Ovary (tissue), 3 donors: ENCODE measurements around the gene SPDEF.

Experiments
- CTCF ChIP-seq, 3 donors: fragments of 450-650 bp in 2 of 3; fragments of 200-600 bp in 1 of 3; IDR thresholded peaks; one replicate each; pipeline versions ENCODE4 v1.5.1 to v1.8.0; 2016 to 2022; ENCODE audit warnings: antibody characterized with exemption in 3 of 3, mild to moderate bottlenecking in 1 of 3
- EP300 ChIP-seq: sonication (generic); formaldehyde crosslinking; IDR thresholded peaks from one replicate; pipeline ENCODE4 v1.6.1; 2017; ENCODE audit warnings: antibody characterized with exemption
- POLR2A ChIP-seq: fragments of 450-650 bp; IDR thresholded peaks from one replicate; pipeline ENCODE4 v1.6.1; 2017; ENCODE audit warnings: antibody characterized with exemption, mild to moderate bottlenecking, moderate library complexity
- donor health status: DM: no; HTN: no; CAD: no.

DNA sequence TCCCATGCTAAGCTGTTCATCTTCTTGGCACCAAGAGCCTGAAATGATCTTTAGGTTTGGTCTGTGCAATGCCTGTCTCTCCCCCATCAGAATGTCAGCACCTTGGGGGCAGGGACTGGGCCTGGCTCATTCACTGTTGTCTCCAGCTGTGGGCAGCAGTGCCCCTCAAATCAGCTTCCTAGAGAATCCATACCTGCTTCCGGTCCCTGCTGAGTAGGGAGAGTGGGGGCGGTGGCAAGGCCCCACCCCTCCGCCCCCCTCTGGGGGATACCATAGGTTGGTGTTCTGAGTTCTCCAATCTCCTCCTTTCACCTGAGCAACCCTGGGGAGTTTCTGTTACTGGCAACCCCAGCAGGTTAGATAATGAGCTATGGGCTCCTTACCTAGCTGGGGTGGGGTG lies 19.2 kb upstream of the SPDEF start:
- no peak for TF ChIP-seq CTCF (IDR thresholded peaks at IDR 0.05)
- no peak for TF ChIP-seq POLR2A
- no peak for TF ChIP-seq EP300
